Ishikawa (cell line): ENCODE measurements around the gene RIPPLY2.

Experiments used
- CREB1 ChIP-seq: IDR thresholded peaks from 2 replicates; pipeline ENCODE4 v1.6.1; 2012; ENCODE audit warnings: low read depth
- EGR1 ChIP-seq: IDR thresholded peaks from 2 replicates; pipeline ENCODE4 v1.6.1; 2012
- EP300 ChIP-seq: IDR thresholded peaks from 2 replicates; pipeline ENCODE4 v1.6.1; 2012; ENCODE audit warnings: borderline replicate concordance
- FOXM1 ChIP-seq: IDR thresholded peaks from 2 replicates; pipeline ENCODE4 v1.6.1; 2012; ENCODE audit warnings: low read depth, borderline replicate concordance
- RAD21 ChIP-seq: IDR thresholded peaks from 2 replicates; pipeline ENCODE4 v1.6.1; 2012; ENCODE audit warnings: low read depth
- TAF1 ChIP-seq: IDR thresholded peaks from 2 replicates; pipeline ENCODE4 v1.6.1; 2012; ENCODE audit warnings: low read depth, mild to moderate bottlenecking
- TEAD4 ChIP-seq: IDR thresholded peaks from 2 replicates; pipeline ENCODE4 v1.6.1; 2012
- TF ChIP-seq, protein P1 (sequence below): IDR thresholded peaks from 2 replicates; pipeline ENCODE4 v1.6.1; 2012
- TF ChIP-seq, protein P2 (sequence below): IDR thresholded peaks from 2 replicates; pipeline ENCODE4 v1.6.1; 2012; ENCODE audit warnings: low read depth, mild to moderate bottlenecking

DNA sequence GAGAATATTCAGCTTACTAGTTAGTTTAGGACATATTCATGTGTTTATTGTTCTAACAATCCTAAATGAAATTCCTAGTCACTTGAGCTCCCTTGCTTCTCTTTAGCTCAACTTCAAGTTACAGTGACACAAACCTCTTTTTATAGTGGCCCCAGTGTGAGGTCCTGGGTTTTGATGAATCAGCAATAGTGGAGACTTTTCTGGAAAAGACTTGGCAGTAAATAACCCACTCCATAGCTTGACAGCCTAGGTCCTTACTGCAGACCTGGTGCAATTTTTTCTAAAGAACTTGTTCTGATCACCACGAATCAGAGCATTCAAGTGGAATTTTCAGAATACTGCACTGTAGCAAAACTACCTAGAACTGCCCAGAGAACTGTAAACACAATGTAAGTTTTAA lies 6.9 kb upstream of the RIPPLY2 start:
- TF ChIP-seq RAD21, result no peak
- TF ChIP-seq, protein P1, sequence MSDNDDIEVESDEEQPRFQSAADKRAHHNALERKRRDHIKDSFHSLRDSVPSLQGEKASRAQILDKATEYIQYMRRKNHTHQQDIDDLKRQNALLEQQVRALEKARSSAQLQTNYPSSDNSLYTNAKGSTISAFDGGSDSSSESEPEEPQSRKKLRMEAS, result no peak
- TF ChIP-seq EP300, result no peak
- no peak for TF ChIP-seq FOXM1
- TF ChIP-seq EGR1, result no peak
- no peak for TF ChIP-seq TAF1
- TF ChIP-seq, protein P2, sequence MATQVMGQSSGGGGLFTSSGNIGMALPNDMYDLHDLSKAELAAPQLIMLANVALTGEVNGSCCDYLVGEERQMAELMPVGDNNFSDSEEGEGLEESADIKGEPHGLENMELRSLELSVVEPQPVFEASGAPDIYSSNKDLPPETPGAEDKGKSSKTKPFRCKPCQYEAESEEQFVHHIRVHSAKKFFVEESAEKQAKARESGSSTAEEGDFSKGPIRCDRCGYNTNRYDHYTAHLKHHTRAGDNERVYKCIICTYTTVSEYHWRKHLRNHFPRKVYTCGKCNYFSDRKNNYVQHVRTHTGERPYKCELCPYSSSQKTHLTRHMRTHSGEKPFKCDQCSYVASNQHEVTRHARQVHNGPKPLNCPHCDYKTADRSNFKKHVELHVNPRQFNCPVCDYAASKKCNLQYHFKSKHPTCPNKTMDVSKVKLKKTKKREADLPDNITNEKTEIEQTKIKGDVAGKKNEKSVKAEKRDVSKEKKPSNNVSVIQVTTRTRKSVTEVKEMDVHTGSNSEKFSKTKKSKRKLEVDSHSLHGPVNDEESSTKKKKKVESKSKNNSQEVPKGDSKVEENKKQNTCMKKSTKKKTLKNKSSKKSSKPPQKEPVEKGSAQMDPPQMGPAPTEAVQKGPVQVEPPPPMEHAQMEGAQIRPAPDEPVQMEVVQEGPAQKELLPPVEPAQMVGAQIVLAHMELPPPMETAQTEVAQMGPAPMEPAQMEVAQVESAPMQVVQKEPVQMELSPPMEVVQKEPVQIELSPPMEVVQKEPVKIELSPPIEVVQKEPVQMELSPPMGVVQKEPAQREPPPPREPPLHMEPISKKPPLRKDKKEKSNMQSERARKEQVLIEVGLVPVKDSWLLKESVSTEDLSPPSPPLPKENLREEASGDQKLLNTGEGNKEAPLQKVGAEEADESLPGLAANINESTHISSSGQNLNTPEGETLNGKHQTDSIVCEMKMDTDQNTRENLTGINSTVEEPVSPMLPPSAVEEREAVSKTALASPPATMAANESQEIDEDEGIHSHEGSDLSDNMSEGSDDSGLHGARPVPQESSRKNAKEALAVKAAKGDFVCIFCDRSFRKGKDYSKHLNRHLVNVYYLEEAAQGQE, result no peak
- TF ChIP-seq CREB1, result no peak
- no peak for TF ChIP-seq TEAD4
